Heart left ventricle (tissue), 13 donors: ENCODE measurements around the gene EXOC4.

ENCODE experiments used
- CTCF ChIP-seq, 12 donors: fragments of 200-600 bp; sonication (generic) in 4 of 12; IDR thresholded peaks; one replicate each; pipeline versions ENCODE4 v1.5.0 to v1.8.0; 2018 to 2022; ENCODE audit warnings: antibody characterized with exemption in 12 of 12, mild to moderate bottlenecking in 5 of 12
- POLR2A ChIP-seq, 2 donors: fragments of 450-650 bp; IDR thresholded peaks; one replicate each; pipeline ENCODE4 v1.6.1; 2017; ENCODE audit warnings: antibody characterized with exemption in 2 of 2, mild to moderate bottlenecking in 2 of 2, moderate library complexity in 2 of 2
- donor health status: ischemic (EF 13 %, LVEDD 7.1; RV severe dilation, severe dysfunction).
- donor health status: DM: no; HTN: yes; CAD: no.
- donor health status: DM: no; HTN: no; CAD: no.
- donor health status: ischemic (EF 25% LVEDD 6.9; RV normal size, moderate dysfunction).
- donor health status: ischemic (EF 25% LVEDD 5.7; RV mildly dilated, moderate dysfunction).
- donor health status: ischemic (EF 35%, LVEDD 5.7; RV mildly dilated, moderate dysfunction).
- donor health status: nonischemic (EF 11% LVEDD 7.7; RV severe dilation, severe dysfunction).
- donor health status: DM: yes; HTN: yes; CAD: no.
- donor health status: PGD.
- donor health status: ischemic (EF 29% LVEDD 5.4; RV normal size, mild dysfunction).
- donor health status: nonischemic (EF 23%, LVEDD 6.1; RV moderate dilation, normal function).

GRCh38 chr7:133654547-133654946, 401.7 kb downstream of the EXOC4 start:
- no peak for TF ChIP-seq CTCF (IDR thresholded peaks at IDR 0.05)
- TF ChIP-seq POLR2A (IDR thresholded peaks at IDR 0.05) = no peak
